H1 (cell line): ENCODE data around the gene TLL2. TPM values are rescaled to one million over a fixed set of nuclear protein-coding genes. Genes with fewer than 3 reads are reported as not detected.

Source experiments
- CTCF ChIA-PET: fragments of 300-600 bp; sonication (Branson Sonifier 250); formaldehyde crosslinking; loops from one replicate; lab custom pipeline; 2021; ENCODE audit not compliant: partially characterized antibody; lab: Charles Lee
- POLR2A ChIA-PET: fragments of 300-600 bp; sonication (Branson Sonifier 250); formaldehyde crosslinking; loops from one replicate; lab custom pipeline; 2021; ENCODE audit warnings: inconsistent platforms; ENCODE audit not compliant: partially characterized antibody; lab: Charles Lee
- DNase-seq, 2 experiments: peaks; one replicate each; pipeline versions ENCODE4 v3.0.0 to v3.0.0-alpha.2; 2010 to 2022; ENCODE audit warnings: low spot score in 2 of 2, low read depth in 1 of 2, mixed read lengths in 1 of 2
- FAIRE-seq: peaks from 2 replicates; lab custom pipeline; 2011; peaks lifted over from hg19 to GRCh38; lab: Jason Lieb, UNC
- H2AFZ ChIP-seq: 2 replicates; pipeline ENCODE4 v1.8.1; 2012; ENCODE audit warnings: low read length, inconsistent platforms
- H2AK5ac ChIP-seq: 2 replicates; pipeline ENCODE4 v1.6.1; 2013; ENCODE audit warnings: low read depth, low read length
- H2BK120ac ChIP-seq: replicated peaks from 2 replicates; pipeline ENCODE3; 2013; ENCODE audit warnings: low read depth, low read length, inconsistent platforms
- H2BK12ac ChIP-seq: 2 replicates; pipeline ENCODE4 v1.6.1; 2013; ENCODE audit warnings: low read depth, low read length
- H2BK15ac ChIP-seq: 2 replicates; pipeline ENCODE4 v1.6.1; 2013; ENCODE audit warnings: low read length
- H2BK20ac ChIP-seq: 2 replicates; pipeline ENCODE4 v1.6.1; 2013; ENCODE audit warnings: low read length
- H2BK5ac ChIP-seq: 2 replicates; pipeline ENCODE4 v1.6.1; 2013; ENCODE audit warnings: low read depth, low read length
- H3K14ac ChIP-seq: 2 replicates; pipeline ENCODE4 v1.6.1; 2013; ENCODE audit warnings: inconsistent platforms; ENCODE audit not compliant: insufficient read length
- H3K18ac ChIP-seq: 2 replicates; pipeline ENCODE4 v1.6.1; 2013; ENCODE audit warnings: low read length; ENCODE audit errors: extremely low read depth
- H3K23ac ChIP-seq: 2 replicates; pipeline ENCODE4 v1.6.1; 2013; ENCODE audit warnings: inconsistent platforms; ENCODE audit not compliant: insufficient read length
- H3K23me2 ChIP-seq: 2 replicates; pipeline ENCODE4 v1.6.1; 2013; ENCODE audit warnings: low read depth, low read length
- H3K27ac ChIP-seq: 2 replicates; pipeline ENCODE4 v1.6.1; 2011; ENCODE audit warnings: low read depth, low read length, inconsistent platforms
- H3K27me3 ChIP-seq, 4 experiments: replicated peaks in 1 of 4; 1 replicate in 1 of 4; 2 replicates in 3 of 4; pipeline versions ENCODE4 v1.6.1 to v1.8.1; 2011 to 2013; ENCODE audit warnings: low read length in 3 of 4, mild to moderate bottlenecking in 3 of 4, inconsistent platforms in 2 of 4, mixed read lengths in 2 of 4, moderate library complexity in 1 of 4; ENCODE audit not compliant: control insufficient read depth in 3 of 4, insufficient read depth in 3 of 4; ENCODE audit errors: extremely low read depth in 1 of 4
- H3K36me3 ChIP-seq, 4 experiments: 2 replicates each; pipeline versions ENCODE4 v1.6.1 to v1.8.1; 2011 to 2013; ENCODE audit warnings: mild to moderate bottlenecking in 4 of 4, low read length in 3 of 4, moderate library complexity in 2 of 4, control low read depth in 1 of 4, inconsistent platforms in 1 of 4; ENCODE audit not compliant: insufficient read depth in 4 of 4, control insufficient read depth in 2 of 4
- H3K4ac ChIP-seq: replicated peaks from 2 replicates; pipeline ENCODE3; 2013; ENCODE audit warnings: low read length, low read depth, mixed read lengths, inconsistent platforms; ENCODE audit not compliant: insufficient read length
- H3K4me1 ChIP-seq, 4 experiments: replicated peaks in 1 of 4; 1 replicate in 1 of 4; 2 replicates in 3 of 4; pipeline versions ENCODE4 v1.6.1 to v1.8.1; 2011 to 2013; ENCODE audit warnings: low read length in 3 of 4, inconsistent platforms in 2 of 4, mixed read lengths in 1 of 4; ENCODE audit not compliant: insufficient read depth in 4 of 4, control insufficient read depth in 3 of 4
- H3K4me2 ChIP-seq, 2 experiments: 2 replicates each; pipeline versions ENCODE4 v1.6.1 to v1.8.1; 2011 to 2013; ENCODE audit warnings: low read depth in 2 of 2, low read length in 2 of 2, control low read depth in 1 of 2, inconsistent platforms in 1 of 2, mild to moderate bottlenecking in 1 of 2; ENCODE audit not compliant: insufficient read depth in 1 of 2
- H3K4me3 ChIP-seq, 4 experiments: fragments of 200-600, 300-600 bp in 1 of 4; sonication (generic), shearing (Covaris generic), sonication (Bioruptor Twin) in 1 of 4; 2 replicates each; pipeline versions ENCODE4 v1.5.1 to v1.8.1; 2011 to 2016; ENCODE audit warnings: low read length in 4 of 4, low read depth in 3 of 4, control low read depth in 2 of 4, inconsistent platforms in 2 of 4, mild to moderate bottlenecking in 2 of 4, mixed read lengths in 1 of 4, moderate library complexity in 1 of 4; ENCODE audit not compliant: insufficient read depth in 2 of 4; ENCODE audit errors: extremely low read depth in 1 of 4
- H3K56ac ChIP-seq: replicated peaks from 2 replicates; pipeline ENCODE3; 2013; ENCODE audit warnings: low read depth, mild to moderate bottlenecking, mixed read lengths, low read length, inconsistent platforms; ENCODE audit not compliant: insufficient read length
- H3K79me1 ChIP-seq: 2 replicates; pipeline ENCODE4 v1.6.1; 2013; ENCODE audit warnings: low read depth, low read length, control low read depth
- H3K79me2 ChIP-seq, 2 experiments: 2 replicates each; pipeline versions ENCODE4 v1.6.1 to v1.8.1; 2012 to 2013; ENCODE audit warnings: low read length in 2 of 2, mild to moderate bottlenecking in 2 of 2, inconsistent platforms in 1 of 2; ENCODE audit not compliant: insufficient read depth in 2 of 2, control insufficient read depth in 1 of 2
- H3K9ac ChIP-seq, 4 experiments: replicated peaks in 1 of 4; 1 replicate in 1 of 4; 2 replicates in 3 of 4; pipeline versions ENCODE4 v1.6.1 to v1.8.1; 2011 to 2013; ENCODE audit warnings: low read depth in 3 of 4, low read length in 3 of 4, control low read depth in 2 of 4, mild to moderate bottlenecking in 2 of 4, moderate library complexity in 2 of 4, inconsistent platforms in 1 of 4; ENCODE audit errors: extremely low read depth in 1 of 4
- H3K9me3 ChIP-seq, 2 experiments: 2 replicates each; pipeline versions ENCODE4 v1.6.1 to v1.8.1; 2012 to 2013; ENCODE audit warnings: mild to moderate bottlenecking in 2 of 2, moderate library complexity in 2 of 2, control low read depth in 1 of 2, inconsistent platforms in 1 of 2, low read depth in 1 of 2, low read length in 1 of 2, mixed read lengths in 1 of 2; ENCODE audit not compliant: insufficient read depth in 2 of 2
- H4K20me1 ChIP-seq, 2 experiments: replicated peaks in 1 of 2; 2 replicates each; pipeline versions ENCODE3 to v1.8.1; 2011 to 2013; ENCODE audit warnings: inconsistent platforms in 2 of 2, low read length in 2 of 2, mild to moderate bottlenecking in 1 of 2; ENCODE audit not compliant: insufficient read depth in 2 of 2, control insufficient read depth in 1 of 2
- H4K5ac ChIP-seq: 2 replicates; pipeline ENCODE4 v1.6.1; 2013; ENCODE audit warnings: low read length, low read depth, mixed read lengths, inconsistent platforms; ENCODE audit not compliant: insufficient read length
- H4K8ac ChIP-seq: 2 replicates; pipeline ENCODE4 v1.8.0; 2013; ENCODE audit warnings: mild to moderate bottlenecking, moderate library complexity, low read length, inconsistent platforms; ENCODE audit not compliant: insufficient read depth; ENCODE audit errors: extremely low read depth
- H4K91ac ChIP-seq: replicated peaks from 2 replicates; pipeline ENCODE3; 2013; ENCODE audit warnings: low read length, mixed read lengths, inconsistent platforms; ENCODE audit not compliant: insufficient read length
- CBX5 ChIP-seq: fragments of 300-800, 300-1000 bp; sonication (generic); IDR thresholded peaks from 2 replicates; pipeline ENCODE4 v1.7.1; 2016; ENCODE audit warnings: antibody characterized with exemption, low read length, low read depth
- JUND ChIP-seq: IDR thresholded peaks from 2 replicates; pipeline ENCODE4 v1.6.1; 2011; ENCODE audit warnings: mild to moderate bottlenecking, improper control_type of control experiment, low read length
- TEAD4 ChIP-seq: IDR thresholded peaks from 2 replicates; pipeline ENCODE4 v1.6.1; 2012; ENCODE audit warnings: low read depth, low read length, inconsistent platforms, mixed read lengths
- WGBS, 2 experiments: shearing (Covaris generic) in 1 of 2; methylation state at CpG; one replicate each; pipeline versions ENCODE4 v1.1.6 to v1.1.7; 2013 to 2015; ENCODE audit warnings: low lambda C conversion rate in 2 of 2, mixed read lengths in 2 of 2, inconsistent platforms in 1 of 2, low coverage in 1 of 2, missing lambda C conversion rate in 1 of 2; ENCODE audit not compliant: insufficient replicate concordance in 2 of 2, insufficient coverage in 1 of 2, insufficient read length in 1 of 2; ENCODE audit errors: extremely low coverage in 1 of 2, missing lambda C conversion rate in 1 of 2; 5-methylcytosine and 5-hydroxymethylcytosine counted together
- polyA plus RNA-seq, 7 experiments: library from polyadenylated mRNA; depleted of rRNA in 3 of 7; stranded (reverse) in 5 of 7; unstranded in 2 of 7; fragments of >200 nt in 5 of 7; fragments of 200-250 nt in 2 of 7; gene quantifications; 1 replicate in 5 of 7; 2 replicates in 1 of 7; 4 replicates in 1 of 7; pipeline versions ENCODE4 v1.2.1 to v1.2.3, GENCODE V29; 2011 to 2013; ENCODE audit warnings: missing spikeins in 2 of 7, mixed read lengths in 2 of 7
- total RNA-seq: library from RNA; stranded (reverse); fragmentation: NEBNext Ultra II Directional; extraction: Animal tissue kit (Norgen Biotek cat#: 25700); gene quantifications from 2 replicates; pipeline ENCODE4 v1.2.1, GENCODE V29; 2021

The TLL2 gene
- total and polyA plus RNA-seq, 2 of the 8 experiments (the other 6 are each of a cell fraction or from before 2014, with no cell fraction given), result 2.4 to 3.2 TPM

GRCh38 chr10:96541921-96542320 lies 28.2 kb upstream of the TLL2 start:
- no peak overlapping the region for H4K91ac ChIP-seq
- H3K4me2 ChIP-seq, result no peak overlapping the region
- H2AFZ ChIP-seq, result no peak overlapping the region
- no peak overlapping the region for H3K14ac ChIP-seq
- no peak overlapping the region for H3K27ac ChIP-seq
- H4K5ac ChIP-seq, result no peak overlapping the region
- no peaks in the 10 kb centered on the region for H3K23me2 ChIP-seq
- H3K4me1 ChIP-seq, result no peaks in the 10 kb centered on the region
- TF ChIP-seq CBX5 (no peak), JUND (no peak), TEAD4 (no peak)
- TF ChIP-seq, all 59 proteins: peak for 0
- H3K4ac ChIP-seq, result no peak overlapping the region
- CTCF ChIA-PET, result interaction anchor here (1.5 kb wide), 1 partner anchor 28 kb away, joined by 3 read pairs; the partner anchor contains the start of gene TLL2
- peaks cover 0 to 4% of the 10 kb centered on the region in 2 experiments; a peak in 1 of 4 replicates for H3K79me2 ChIP-seq
- no peaks in the 10 kb centered on the region for H3K79me1 ChIP-seq
- FAIRE-seq, result no peak
- H2BK5ac ChIP-seq, result no peak overlapping the region
- POLR2A ChIA-PET, result no interaction called here
- H2BK120ac ChIP-seq, result no peak overlapping the region
- H3K36me3 ChIP-seq, result peaks cover 2 to 27% (median 9%) of the 10 kb centered on the region in 4 experiments; a peak in 4 of 8 replicates
- no peak overlapping the region for H3K23ac ChIP-seq
- H2BK20ac ChIP-seq, result no peak overlapping the region
- H3K9me3 ChIP-seq, result no peaks in the 10 kb centered on the region
- H3K27me3 ChIP-seq, result no peaks in the 10 kb centered on the region
- H4K20me1 ChIP-seq, result no peaks in the 10 kb centered on the region
- no peak overlapping the region for H3K56ac ChIP-seq
- no peak overlapping the region for H2BK15ac ChIP-seq
- H3K4me3 ChIP-seq, result no peak overlapping the region
- no peak overlapping the region for H4K8ac ChIP-seq
- no peak for DNase-seq
- H2AK5ac ChIP-seq, result no peak overlapping the region
- whole genome bisulfite sequencing, 2 experiments, result 90% methylated on average over 2 of the region's 2 CpGs; no CpG with 5 or more reads in 1 of the 2 experiments
- H3K9ac ChIP-seq, result no peak overlapping the region
- H3K18ac ChIP-seq, result no peak overlapping the region
- H2BK12ac ChIP-seq, result no peak overlapping the region
